HG03060 (cell line): Measurements from ENCODE around the gene MLIP.

ENCODE experiments used
- ATAC-seq: cut with Tn5 transposase; IDR thresholded peaks from one replicate; pipeline ENCODE4 v1.9.1; 2021; ENCODE audit warnings: low read depth, moderate number of reproducible peaks; ENCODE audit not compliant: unreplicated experiment

MLIP gene

DNA sequence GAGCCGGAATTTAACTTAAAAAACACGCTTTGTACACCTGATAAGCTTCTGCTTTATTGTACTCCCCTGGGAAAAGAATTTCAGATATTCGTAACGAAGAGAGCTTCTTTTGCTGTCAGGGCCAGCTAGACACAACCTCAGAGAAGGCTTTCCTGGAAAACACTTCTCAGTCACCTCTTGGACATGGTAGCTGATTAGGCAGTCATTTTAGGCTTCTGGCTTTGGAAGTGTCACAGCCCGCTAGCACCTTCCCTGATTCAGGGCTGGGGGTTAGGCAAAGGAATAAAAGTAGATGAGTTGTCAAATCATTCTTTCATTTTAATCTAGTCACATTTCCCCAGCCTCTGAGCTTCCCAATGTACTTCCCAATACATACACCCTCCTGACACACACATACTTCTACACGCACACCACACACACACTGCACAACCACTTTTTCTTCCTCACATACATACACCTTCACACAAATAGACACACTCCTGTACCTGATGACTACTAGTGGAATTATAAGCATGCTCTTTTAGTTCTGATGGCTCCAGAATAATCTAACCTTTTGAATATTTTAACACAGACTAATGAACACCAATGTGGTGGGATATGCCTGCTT, 162.1 kb downstream of the MLIP start:
- no peak for ATAC-seq

DNA sequence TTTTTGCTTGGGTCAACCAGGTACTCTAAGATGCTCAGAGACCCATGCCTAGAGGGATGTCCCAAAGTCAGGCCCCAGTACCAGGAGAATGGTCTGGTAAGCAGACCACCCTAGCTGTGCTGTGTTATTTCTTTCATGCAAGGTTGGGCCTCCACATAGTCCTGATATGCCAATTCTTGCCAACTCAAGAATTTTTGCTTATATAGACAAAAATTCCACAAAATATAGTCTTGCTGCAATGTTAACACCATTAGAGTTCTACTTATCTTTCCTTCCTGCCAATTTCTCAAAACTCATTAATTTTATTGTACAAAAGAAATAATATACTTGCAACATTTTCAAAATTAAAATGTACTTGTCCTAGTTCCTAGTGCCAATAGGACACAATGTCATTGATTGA, 163.1 kb downstream of the MLIP start:
- ATAC-seq: no peak

- no peak for ATAC-seq
Observed at GRCh38 chr6:54282186-54282585, 170.9 kb downstream of the MLIP start.

DNA sequence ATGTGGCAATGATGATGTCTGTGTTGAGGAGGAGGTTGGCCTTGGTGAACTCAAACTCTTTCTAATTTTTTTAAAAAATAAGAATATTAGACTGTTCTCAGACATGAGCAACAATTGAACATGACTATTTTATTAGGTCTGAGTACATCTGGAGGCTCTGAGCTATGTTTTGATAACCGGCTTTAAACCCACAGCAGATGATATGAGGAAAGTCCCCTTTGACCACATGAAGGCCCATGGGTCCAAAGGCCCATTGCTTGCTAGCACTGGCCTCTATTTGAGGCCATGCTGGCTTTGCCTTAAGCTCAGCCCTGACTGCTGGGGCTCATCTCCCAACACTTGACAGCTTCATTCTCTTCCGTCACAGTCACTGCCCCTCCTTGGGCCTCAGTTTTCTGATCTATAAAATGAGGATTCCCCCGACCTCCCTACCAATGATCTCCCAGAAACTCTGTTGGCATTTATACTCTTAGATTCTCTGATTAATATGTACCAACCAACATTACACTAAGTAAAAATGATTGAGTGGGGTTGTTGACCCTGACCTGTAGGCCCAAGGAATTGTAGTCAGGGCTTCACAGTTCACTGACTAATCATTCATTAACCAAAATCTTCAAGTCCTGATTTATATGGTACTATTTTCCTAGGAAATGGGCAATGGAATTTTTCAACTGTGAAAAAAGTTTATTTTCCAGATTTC, 173.1 kb downstream of the MLIP start:
- no peak for ATAC-seq

- no peak for ATAC-seq
Observed at GRCh38 chr6:54285595-54285994, 174.4 kb downstream of the MLIP start.

DNA sequence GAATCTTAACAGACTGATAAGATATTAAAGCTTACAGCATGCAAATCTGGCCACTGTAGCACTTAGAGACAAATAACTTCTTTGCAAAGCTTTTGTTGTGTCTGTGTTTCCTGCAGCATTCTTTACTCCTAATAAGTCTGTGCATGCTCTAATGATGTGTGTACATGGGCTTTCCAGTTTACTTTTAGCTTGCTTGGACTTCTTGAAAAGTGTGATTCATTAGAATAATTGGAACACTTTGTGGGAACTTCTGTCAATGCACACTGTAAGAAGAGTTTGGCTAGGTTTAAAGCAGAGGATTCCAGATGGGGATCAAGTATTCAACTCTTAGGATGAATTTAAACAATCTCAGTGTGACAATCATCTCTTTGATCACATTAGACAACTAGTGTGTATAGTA, 174.9 kb downstream of the MLIP start:
- ATAC-seq: no peak

- no peak for ATAC-seq
Observed at GRCh38 chr6:54288474-54288873, 177.2 kb downstream of the MLIP start.

GRCh38 chr6:54289426-54289825, 178.2 kb downstream of the MLIP start:
- no peak for ATAC-seq

DNA sequence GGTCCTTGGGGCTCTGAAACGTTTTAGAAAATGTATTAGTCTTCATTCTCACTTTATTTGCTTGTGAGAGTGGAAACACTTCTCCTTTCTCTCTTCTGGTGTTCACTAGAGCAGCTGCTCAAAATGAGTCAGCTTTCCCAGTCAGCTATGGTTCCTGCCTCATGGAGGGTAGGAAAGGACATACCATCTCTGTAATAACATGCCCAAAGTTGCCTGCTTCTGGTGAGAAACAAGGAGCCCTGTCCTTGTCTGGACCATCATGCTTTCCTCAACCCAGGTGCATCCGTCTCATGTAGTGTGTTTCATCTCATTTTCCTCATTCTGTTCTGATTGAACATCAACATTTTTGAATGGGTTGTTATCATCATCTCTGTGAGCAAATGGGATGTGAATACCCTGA, 179.9 kb downstream of the MLIP start:
- no peak for ATAC-seq

DNA sequence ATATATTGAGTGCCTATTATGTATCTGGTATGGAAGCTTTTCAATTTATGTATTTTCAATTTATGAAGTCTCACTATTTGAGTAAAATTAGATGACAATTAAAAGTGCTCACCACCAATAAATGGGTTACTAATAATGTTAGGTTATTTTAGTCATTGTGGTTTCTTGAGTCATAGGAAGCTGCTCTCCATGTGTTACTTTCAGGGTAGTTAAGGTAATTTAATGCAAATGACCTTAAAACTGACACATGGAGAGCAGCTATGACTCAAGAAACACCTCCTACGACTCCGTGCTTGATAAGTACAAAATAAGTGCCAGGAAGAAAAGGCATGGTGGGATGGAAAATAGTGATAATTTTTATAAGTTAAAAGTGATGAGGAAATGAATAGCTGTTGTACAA, 180.5 kb downstream of the MLIP start:
- ATAC-seq: peak; percentile 95

DNA sequence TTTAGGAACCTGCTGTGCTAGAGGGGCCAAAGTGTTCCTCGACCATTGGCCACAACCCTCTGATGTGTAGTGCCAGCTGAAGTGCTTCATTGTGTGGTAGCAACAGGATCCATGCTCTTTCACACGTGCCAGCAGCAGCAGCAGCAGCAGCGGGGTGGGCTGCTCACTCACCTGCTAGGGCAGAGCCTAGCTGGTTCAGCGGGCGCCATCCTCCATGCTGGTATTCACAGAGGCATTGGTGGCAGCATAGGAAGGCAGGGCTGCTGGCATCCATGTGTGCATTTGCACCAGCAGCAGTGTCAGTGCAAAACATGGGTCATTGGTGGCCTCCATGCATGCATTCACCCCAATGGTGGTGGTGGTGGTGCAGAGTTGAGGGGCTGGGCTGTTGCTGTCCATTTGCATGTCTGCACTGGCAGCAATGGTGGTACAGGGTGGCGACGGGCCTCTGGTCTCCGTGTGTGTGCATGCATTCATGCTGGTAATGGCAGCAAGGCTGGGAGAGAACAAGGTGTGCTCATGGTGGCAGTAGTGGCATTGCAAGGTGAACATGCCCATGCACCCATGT, 183.8 kb downstream of the MLIP start:
- ATAC-seq: no peak

- no peak for ATAC-seq
Observed at GRCh38 chr6:54299542-54300269, 188.5 kb downstream of the MLIP start.

DNA sequence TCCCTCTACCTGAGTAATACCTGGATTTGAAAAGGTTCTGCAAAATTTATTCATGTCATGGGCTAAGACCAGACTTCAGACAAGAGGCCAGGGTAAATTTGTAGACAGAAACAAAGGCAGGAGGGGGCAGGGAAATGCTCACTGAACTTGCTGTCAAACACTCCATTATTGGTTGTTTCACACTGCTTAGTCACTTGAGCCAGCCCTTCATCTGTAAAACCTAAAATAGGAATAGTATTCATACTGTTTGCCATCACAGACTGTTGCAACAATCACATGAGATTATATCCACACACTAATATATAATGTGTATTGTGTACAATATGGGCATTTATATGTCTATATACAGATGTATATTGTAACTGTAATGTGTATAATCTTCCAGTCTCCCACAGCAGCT, 190.5 kb downstream of the MLIP start:
- ATAC-seq: no peak

GRCh38 chr6:54307439-54307910, 196.2 kb downstream of the MLIP start:
- peak; percentile 37 for ATAC-seq

DNA sequence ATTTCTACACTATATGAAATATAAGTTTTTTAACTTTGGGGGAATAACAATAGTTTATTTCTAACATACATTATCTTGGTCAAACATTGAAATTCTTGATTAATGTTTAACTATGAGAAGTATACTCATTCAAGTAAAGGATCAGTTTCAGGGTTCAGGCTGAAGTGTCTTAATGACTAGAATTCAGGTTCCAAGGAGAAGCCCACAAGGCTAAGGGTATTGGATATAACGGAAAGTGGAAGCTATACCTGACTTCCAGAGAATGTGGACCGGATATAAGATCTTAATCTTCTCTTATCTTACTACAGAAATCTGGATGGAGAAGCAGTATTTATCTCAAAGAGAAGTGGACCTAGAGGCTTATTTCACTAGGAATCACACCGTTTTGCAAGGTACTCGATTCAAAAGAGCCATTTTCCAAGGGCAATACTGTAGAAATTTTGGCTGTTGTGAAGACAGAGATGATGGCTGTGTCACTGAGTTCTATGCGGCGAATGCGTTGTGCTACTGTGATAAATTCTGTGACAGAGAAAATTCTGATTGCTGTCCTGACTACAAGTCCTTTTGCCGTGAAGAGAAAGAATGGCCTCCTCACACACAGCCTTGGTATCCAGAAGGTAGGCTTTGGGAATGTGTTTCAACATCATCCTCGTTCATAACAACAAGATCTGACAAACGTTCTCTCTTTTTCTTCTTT, 197.2 kb downstream of the MLIP start, which contains the start of gene TINAG:
TSS of gene TINAG (plus strand) at position 153 of the 697 bp plus-strand sequence. CDS start at position 263, 110 bp downstream.
- peak; percentile 30 for ATAC-seq

- no peak for ATAC-seq
Observed at GRCh38 chr6:54308986-54309315, 197.7 kb downstream of the MLIP start.

DNA sequence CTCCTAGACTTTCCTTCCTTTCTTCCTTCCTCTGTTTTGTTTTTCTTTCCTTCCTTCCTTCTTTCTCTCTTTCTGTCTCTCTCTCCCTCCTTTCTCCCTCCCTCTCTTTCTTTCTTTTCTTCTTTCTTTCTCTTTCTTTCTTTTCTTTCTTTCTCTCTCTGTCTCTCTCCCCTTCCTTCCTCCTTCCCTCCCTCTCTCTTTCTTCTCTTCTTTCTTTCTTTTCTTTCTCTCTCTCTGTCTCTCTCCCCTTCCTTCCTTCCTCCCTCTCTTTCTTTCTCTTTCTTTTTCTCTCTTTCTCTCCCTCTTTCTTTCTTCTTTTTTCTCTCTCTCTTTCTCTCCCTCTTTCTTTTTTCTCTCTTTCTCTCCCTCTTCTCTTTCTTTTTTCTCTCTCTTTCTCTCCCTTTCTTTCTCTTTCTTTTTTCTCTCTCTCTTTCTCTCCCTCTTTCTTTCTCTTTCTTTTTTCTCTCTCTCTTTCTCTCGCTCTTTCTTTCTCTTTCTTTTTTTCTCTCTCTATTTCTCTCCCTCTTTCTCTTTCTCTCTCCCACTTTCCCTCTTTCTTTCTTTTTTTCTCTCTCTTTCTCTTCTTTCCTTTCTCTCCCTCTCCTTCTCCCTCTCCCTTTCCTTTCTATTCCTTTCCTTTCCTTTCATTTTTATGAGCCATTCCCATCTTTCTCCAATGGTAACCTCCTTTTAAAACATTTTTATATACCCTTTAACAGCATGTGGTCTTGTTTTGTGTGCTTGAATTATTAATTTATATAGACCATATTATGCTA, 199.3 kb downstream of the MLIP start:
- no peak for ATAC-seq

DNA sequence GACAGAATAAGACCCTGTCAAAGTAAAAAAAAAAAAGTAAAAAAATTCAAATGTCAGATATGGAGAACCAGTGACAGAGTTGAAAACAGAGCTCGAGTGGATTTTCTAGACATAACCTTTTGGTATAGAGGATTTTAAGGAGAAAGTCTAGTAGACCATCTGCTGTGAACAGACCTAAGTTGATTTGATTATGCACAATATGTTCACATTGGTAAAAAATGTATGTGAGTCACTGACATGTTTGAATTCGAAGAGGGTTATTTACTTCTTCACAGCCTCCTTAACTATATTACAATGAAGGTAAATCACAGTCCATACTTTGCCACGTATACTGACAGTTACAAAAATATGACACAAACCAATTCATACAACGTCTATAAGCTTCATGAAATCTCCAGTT, 204.4 kb downstream of the MLIP start:
- ATAC-seq: no peak
